Caco-2 (cell line): ENCODE measurements around the gene TNFSF10. TPM values are rescaled to one million over a fixed set of nuclear protein-coding genes. Genes with fewer than 3 reads are reported as not detected.

Experiments
- BruUV-seq: library from RNA; stranded (reverse); fragments of 400-500 nt; replicated peaks from 2 replicates; lab custom pipeline; 2021; lab: Mats Ljungman, UMichigan
- CTCF ChIA-PET: fragments of 300-600 bp; sonication (Branson Sonifier 250); formaldehyde crosslinking; loops from one replicate; lab custom pipeline; 2022; ENCODE audit warnings: antibody characterized with exemption; lab: Charles Lee
- POLR2A ChIA-PET: fragments of 300-600 bp; sonication (Branson Sonifier 250); formaldehyde crosslinking; loops from one replicate; lab custom pipeline; 2022; ENCODE audit warnings: antibody characterized with exemption; lab: Charles Lee
- DNase-seq, 2 experiments: peaks; one replicate each; pipeline versions ENCODE4 v3.0.0 to v3.0.0-alpha.2; 2020 to 2022
- H3K27me3 ChIP-seq: replicated peaks from 2 replicates; pipeline ENCODE4 v1.6.0; 2011; ENCODE audit warnings: low read length; ENCODE audit not compliant: control insufficient read depth, insufficient read depth
- H3K36me3 ChIP-seq: 2 replicates; pipeline ENCODE4 v1.5.1; 2011; ENCODE audit warnings: low read length; ENCODE audit not compliant: control insufficient read depth, insufficient read depth
- H3K4me1 ChIP-seq: fragments of 250-450 bp; sonication (Bioruptor Pico); 2 replicates; pipeline ENCODE4 v1.5.1; 2020; ENCODE audit warnings: mild to moderate bottlenecking
- H3K4me3 ChIP-seq: 2 replicates; pipeline ENCODE4 v1.5.1; 2011; ENCODE audit warnings: low read depth, mild to moderate bottlenecking, control low read depth, low read length
- H3K9me3 ChIP-seq: fragments of 250-450 bp; sonication (Bioruptor Pico); 2 replicates; pipeline ENCODE4 v1.5.1; 2020; ENCODE audit warnings: mild to moderate bottlenecking, moderate library complexity
- H3K27ac Mint-ChIP-seq: one replicate; pipeline ENCODE4 v1.8.0; 2022; ENCODE audit warnings: mixed read lengths; ENCODE audit not compliant: unreplicated experiment
- H3K27me3 Mint-ChIP-seq: one replicate; pipeline ENCODE4 v1.8.0; 2022; ENCODE audit warnings: mixed read lengths; ENCODE audit not compliant: insufficient read depth, unreplicated experiment
- H3K36me3 Mint-ChIP-seq: one replicate; pipeline ENCODE4 v1.8.0; 2022; ENCODE audit warnings: mild to moderate bottlenecking, mixed read lengths; ENCODE audit not compliant: insufficient read depth, unreplicated experiment
- H3K4me1 Mint-ChIP-seq: one replicate; pipeline ENCODE4 v1.8.0; 2022; ENCODE audit warnings: low read depth, mixed read lengths; ENCODE audit not compliant: unreplicated experiment
- H3K4me3 Mint-ChIP-seq: one replicate; pipeline ENCODE4 v1.8.0; 2022; ENCODE audit warnings: mild to moderate bottlenecking, moderate library complexity, mixed read lengths; ENCODE audit not compliant: unreplicated experiment
- H3K9me3 Mint-ChIP-seq: one replicate; pipeline ENCODE4 v1.8.0; 2022; ENCODE audit warnings: mixed read lengths; ENCODE audit not compliant: unreplicated experiment
- intact Hi-C: fragments of 100-400 bp; cut with micrococcal nuclease; formaldehyde crosslinking; loops from one replicate; pipeline ENCODE4 v1.10.0; 2022; ENCODE audit not compliant: unreplicated experiment
- total RNA-seq: library from RNA; stranded (reverse); gene quantifications from 2 replicates; pipeline ENCODE4 v1.2.3, GENCODE V29; 2022
- TF ChIP-seq, protein P1 (sequence below), 2 experiments: fragments of 200-600 bp in 1 of 2; IDR thresholded peaks; 1 replicate in 1 of 2; 2 replicates in 1 of 2; pipeline versions ENCODE4 v1.5.1 to v1.8.0; 2011 to 2022; ENCODE audit warnings: antibody characterized with exemption in 1 of 2, control low read depth in 1 of 2, inconsistent platforms in 1 of 2, low read depth in 1 of 2, low read length in 1 of 2, mild to moderate bottlenecking in 1 of 2, moderate library complexity in 1 of 2; ENCODE audit not compliant: insufficient read depth in 1 of 2, severe bottlenecking in 1 of 2, unreplicated experiment in 1 of 2

TNFSF10 gene
- total RNA-seq, 1 experiment from 2014 or later: not detected

DNA sequence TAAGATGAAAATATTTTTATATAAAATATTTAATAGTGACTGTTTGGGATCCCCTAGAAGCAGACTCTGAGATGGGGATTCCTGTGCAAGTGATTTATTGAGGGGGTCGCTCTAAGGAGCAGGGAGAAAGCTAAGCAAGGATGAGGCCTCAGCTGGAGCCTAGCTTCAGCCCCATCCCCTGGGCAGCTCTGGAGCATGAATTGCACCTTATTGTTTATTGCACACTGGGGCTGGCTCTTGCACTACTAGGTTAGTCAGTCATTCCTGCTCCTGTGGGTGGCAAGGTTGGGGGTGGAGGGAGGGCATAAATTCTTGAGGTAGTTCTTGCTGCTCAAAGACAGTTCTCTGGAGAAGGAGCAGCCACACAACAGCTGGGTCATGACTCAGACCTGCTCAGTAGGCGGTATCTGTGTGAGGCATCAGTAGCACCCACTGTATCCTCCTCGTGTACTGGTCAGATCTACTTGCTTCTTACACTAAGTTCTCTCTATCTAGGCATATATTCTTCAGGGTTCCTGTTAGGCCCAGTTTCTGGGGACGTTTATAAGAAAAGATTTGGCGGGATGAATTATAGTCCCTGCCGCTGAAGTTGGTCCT lies 27.2 kb upstream of the TNFSF10 start:
- H3K36me3 Mint-ChIP-seq: no peaks in the 10 kb centered on the region
- BruUV-seq: no TSS peak
- ChIA-PET POLR2A (no interaction called here), CTCF (no interaction called here)
- H3K4me3 Mint-ChIP-seq: no peak overlapping the region
- H3K27me3 Mint-ChIP-seq: peaks cover 3% of the 10 kb centered on the region
- no peak for DNase-seq
- Histone ChIP-seq H3K36me3 (no peaks in the 10 kb centered on the region), H3K9me3 (no peaks in the 10 kb centered on the region), H3K27me3 (no peaks in the 10 kb centered on the region), H3K4me3 (no peak overlapping the region), H3K4me1 (peaks cover 10% of the 10 kb centered on the region; the same call in 1 of the 2 replicates)
- TF ChIP-seq, protein P1, sequence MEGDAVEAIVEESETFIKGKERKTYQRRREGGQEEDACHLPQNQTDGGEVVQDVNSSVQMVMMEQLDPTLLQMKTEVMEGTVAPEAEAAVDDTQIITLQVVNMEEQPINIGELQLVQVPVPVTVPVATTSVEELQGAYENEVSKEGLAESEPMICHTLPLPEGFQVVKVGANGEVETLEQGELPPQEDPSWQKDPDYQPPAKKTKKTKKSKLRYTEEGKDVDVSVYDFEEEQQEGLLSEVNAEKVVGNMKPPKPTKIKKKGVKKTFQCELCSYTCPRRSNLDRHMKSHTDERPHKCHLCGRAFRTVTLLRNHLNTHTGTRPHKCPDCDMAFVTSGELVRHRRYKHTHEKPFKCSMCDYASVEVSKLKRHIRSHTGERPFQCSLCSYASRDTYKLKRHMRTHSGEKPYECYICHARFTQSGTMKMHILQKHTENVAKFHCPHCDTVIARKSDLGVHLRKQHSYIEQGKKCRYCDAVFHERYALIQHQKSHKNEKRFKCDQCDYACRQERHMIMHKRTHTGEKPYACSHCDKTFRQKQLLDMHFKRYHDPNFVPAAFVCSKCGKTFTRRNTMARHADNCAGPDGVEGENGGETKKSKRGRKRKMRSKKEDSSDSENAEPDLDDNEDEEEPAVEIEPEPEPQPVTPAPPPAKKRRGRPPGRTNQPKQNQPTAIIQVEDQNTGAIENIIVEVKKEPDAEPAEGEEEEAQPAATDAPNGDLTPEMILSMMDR (IDR thresholded peaks at IDR 0.05; ENCODE audit: insufficient read depth in 1 of 2, low read depth in 1 of 2, low read length in 1 of 2, severe bottlenecking in 1 of 2, unreplicated experiment in 1 of 2): no peak
- peaks cover 22% of the 10 kb centered on the region for H3K4me1 Mint-ChIP-seq
- H3K27ac Mint-ChIP-seq: no peak overlapping the region
- H3K9me3 Mint-ChIP-seq: no peaks in the 10 kb centered on the region
- intact Hi-C loops: no loop called here

DNA sequence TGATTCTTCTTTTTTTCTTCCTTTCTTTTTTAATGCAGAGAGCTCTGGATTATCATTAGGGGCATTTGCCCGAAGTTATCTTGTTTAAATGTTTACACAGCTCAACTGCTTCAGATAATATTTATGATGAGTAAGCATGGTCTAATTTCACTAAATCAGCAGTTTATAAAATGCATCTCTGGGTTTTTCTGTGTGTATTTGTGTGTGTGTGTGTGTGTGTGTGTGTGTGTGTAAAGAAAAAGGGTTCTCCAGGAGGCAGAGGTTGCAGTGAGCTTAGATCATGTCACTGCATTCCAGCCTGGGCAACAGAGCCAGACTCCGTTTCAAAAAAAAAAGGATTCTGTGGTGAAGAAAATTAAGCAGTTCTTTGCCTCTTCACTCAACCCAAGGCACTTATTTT lies 25.9 kb upstream of the TNFSF10 start:
- POLR2A ChIA-PET: no interaction called here

DNA sequence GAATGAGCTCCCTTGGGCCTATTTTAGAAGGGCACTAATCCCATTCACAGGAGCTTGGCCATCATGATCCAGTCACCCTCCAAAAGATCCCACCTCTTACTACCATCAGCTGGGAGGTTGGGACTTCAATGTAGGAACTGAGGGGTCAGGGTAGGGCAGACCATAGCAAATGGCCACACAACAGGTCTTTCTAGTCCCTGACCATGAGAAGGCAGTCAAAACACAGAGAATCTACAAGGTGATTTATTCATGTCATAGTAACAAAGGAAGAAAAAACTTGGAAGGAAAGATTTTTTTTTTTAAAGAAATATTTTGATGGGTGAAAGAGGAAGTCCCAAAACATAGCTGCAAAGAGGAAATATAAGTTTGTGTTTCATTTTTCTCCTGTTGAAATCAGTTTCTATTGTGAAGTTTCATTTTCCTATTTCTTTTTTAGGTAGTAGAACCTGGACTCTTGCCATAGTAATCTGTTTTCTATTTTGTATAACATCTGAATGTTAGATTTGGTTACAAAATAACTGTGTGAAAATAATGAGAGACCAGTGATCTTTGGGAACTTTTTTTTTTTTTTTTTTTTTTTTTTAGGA lies 23.5 kb upstream of the TNFSF10 start:
- POLR2A ChIA-PET: no interaction called here
- Mint-ChIP-seq H3K9me3 (no peaks in the 10 kb centered on the region), H3K4me3 (no peak overlapping the region), H3K4me1 (peaks cover 15% of the 10 kb centered on the region), H3K27me3 (peaks cover 3% of the 10 kb centered on the region), H3K36me3 (no peaks in the 10 kb centered on the region), H3K27ac (no peak overlapping the region)
- Histone ChIP-seq H3K4me1 (peaks cover 3% of the 10 kb centered on the region; the same call in 1 of the 2 replicates), H3K36me3 (no peaks in the 10 kb centered on the region), H3K4me3 (no peak overlapping the region), H3K27me3 (no peaks in the 10 kb centered on the region), H3K9me3 (no peaks in the 10 kb centered on the region)
- CTCF ChIA-PET: no interaction called here
- DNase-seq: no peak
- intact Hi-C loops: no loop called here
- TF ChIP-seq, protein P1 (IDR thresholded peaks at IDR 0.05; ENCODE audit: insufficient read depth in 1 of 2, low read depth in 1 of 2, low read length in 1 of 2, severe bottlenecking in 1 of 2, unreplicated experiment in 1 of 2): no peak
- no TSS peak for BruUV-seq

More for the DNA sequence above, 25.9 kb upstream of the TNFSF10 start:
- no peaks in the 10 kb centered on the region for H3K9me3 Mint-ChIP-seq
- BruUV-seq: no TSS peak
- Histone ChIP-seq H3K4me1 (peaks cover 10% of the 10 kb centered on the region; the same call in 1 of the 2 replicates), H3K36me3 (no peaks in the 10 kb centered on the region), H3K27me3 (no peaks in the 10 kb centered on the region), H3K9me3 (no peaks in the 10 kb centered on the region), H3K4me3 (no peak overlapping the region)
- no peak overlapping the region for H3K4me3 Mint-ChIP-seq
- H3K4me1 Mint-ChIP-seq: peaks cover 21% of the 10 kb centered on the region
- peaks cover 3% of the 10 kb centered on the region for H3K27me3 Mint-ChIP-seq
- no peak for DNase-seq
- H3K27ac Mint-ChIP-seq: no peak overlapping the region
- CTCF ChIA-PET: no interaction called here
- TF ChIP-seq, protein P1 (IDR thresholded peaks at IDR 0.05; ENCODE audit: insufficient read depth in 1 of 2, low read depth in 1 of 2, low read length in 1 of 2, severe bottlenecking in 1 of 2, unreplicated experiment in 1 of 2): no peak
- intact Hi-C loops: no loop called here
- H3K36me3 Mint-ChIP-seq: no peaks in the 10 kb centered on the region
